ENCODE data around the gene TRIM5. TPM values are rescaled to one million over a fixed set of nuclear protein-coding genes. Genes with fewer than 3 reads are reported as not detected.

TRIM5 gene
- total RNA-seq, 2 experiments from 2014 or later: 5.9 to 8.0 TPM

DNA sequence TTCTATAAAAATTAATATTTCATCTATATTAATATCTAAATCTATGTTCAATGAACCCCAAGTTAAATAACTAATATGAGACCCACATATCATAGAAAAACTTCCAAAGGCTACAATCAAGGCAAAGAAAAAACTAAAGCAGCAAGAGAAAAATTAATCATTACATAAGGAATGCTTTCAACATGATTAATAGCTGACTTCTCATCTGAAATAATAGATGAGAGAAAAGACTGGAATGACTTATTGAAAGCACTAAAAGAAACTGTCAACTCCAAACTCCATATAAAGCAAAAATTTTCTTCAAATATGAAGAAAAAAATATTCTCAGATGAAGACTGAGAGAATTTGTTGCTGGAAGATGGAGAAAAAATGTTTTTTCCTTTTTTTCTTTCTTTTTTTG, 13.0 kb downstream of the TRIM5 start:
- TF ChIP-seq, protein P1, sequence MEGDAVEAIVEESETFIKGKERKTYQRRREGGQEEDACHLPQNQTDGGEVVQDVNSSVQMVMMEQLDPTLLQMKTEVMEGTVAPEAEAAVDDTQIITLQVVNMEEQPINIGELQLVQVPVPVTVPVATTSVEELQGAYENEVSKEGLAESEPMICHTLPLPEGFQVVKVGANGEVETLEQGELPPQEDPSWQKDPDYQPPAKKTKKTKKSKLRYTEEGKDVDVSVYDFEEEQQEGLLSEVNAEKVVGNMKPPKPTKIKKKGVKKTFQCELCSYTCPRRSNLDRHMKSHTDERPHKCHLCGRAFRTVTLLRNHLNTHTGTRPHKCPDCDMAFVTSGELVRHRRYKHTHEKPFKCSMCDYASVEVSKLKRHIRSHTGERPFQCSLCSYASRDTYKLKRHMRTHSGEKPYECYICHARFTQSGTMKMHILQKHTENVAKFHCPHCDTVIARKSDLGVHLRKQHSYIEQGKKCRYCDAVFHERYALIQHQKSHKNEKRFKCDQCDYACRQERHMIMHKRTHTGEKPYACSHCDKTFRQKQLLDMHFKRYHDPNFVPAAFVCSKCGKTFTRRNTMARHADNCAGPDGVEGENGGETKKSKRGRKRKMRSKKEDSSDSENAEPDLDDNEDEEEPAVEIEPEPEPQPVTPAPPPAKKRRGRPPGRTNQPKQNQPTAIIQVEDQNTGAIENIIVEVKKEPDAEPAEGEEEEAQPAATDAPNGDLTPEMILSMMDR (IDR thresholded peaks at IDR 0.05): no peak
- no peak overlapping the region for H3K4me3 Mint-ChIP-seq
- peaks cover 28% of the 10 kb centered on the region for H3K4me1 Mint-ChIP-seq (ENCODE audit: low read depth)
- H3K27me3 Mint-ChIP-seq: no peaks in the 10 kb centered on the region
- Histone ChIP-seq H3K27ac (ENCODE audit: low read depth in 1 of 2, low read length in 2 of 2) (no peak overlapping the region), H3K27me3 (ENCODE audit: control insufficient read depth in 1 of 2, insufficient read depth in 2 of 2, low read length in 2 of 2) (no peaks in the 10 kb centered on the region), H3K9me3 (ENCODE audit: control insufficient read depth in 1 of 2, insufficient read depth in 1 of 2, low read length in 2 of 2) (no peaks in the 10 kb centered on the region), H3K4me1 (ENCODE audit: insufficient read depth, low read length) (peaks cover 3% of the 10 kb centered on the region), H3K4me3 (ENCODE audit: low read length) (no peak overlapping the region), H3K36me3 (ENCODE audit: insufficient read depth, low read length) (peaks cover 40% of the 10 kb centered on the region)
- H3K36me3 Mint-ChIP-seq (ENCODE audit: low read depth): peaks cover 80% of the 10 kb centered on the region
- no peaks in the 10 kb centered on the region for H3K9me3 Mint-ChIP-seq
- DNase-seq (no peak), ATAC-seq (ENCODE audit: poor library complexity) (no peak)
- POLR2A ChIA-PET: no interaction called here
- CTCF ChIA-PET: no interaction called here
- intact Hi-C loops (cut with DNase I, micrococcal nuclease): no loop called here
- no peak overlapping the region for H3K27ac Mint-ChIP-seq

DNA sequence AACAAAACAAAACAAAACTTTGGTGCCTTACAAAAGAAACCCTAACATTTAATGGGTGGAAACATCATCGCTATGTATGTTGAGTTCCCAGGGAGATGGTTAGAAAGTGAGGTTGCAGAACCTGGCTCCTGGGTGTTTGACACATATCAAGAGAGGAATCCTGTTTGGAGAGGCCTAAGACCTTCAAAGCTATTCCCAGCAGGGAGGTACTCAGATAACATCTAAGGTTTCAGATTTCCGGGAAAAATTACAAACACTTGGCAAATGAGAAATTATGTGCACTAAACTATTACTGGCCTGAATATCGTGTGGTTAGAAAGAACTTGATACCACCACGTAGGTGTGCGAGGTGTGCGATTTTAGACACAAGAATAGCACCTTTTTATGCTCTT, 18.5 kb downstream of the TRIM5 start:
- H3K4me1 ChIP-seq (ENCODE audit: insufficient read depth, low read length): no peaks in the 10 kb centered on the region
- Mint-ChIP-seq H3K36me3 (ENCODE audit: low read depth) (peaks cover 77% of the 10 kb centered on the region), H3K27me3 (no peaks in the 10 kb centered on the region), H3K4me1 (ENCODE audit: low read depth) (no peaks in the 10 kb centered on the region), H3K4me3 (no peak overlapping the region), H3K9me3 (no peaks in the 10 kb centered on the region), H3K27ac (no peak overlapping the region)
- peaks cover 43% of the 10 kb centered on the region for H3K36me3 ChIP-seq (ENCODE audit: insufficient read depth, low read length)
- CTCF ChIA-PET: no interaction called here
- ATAC-seq (ENCODE audit: poor library complexity) (no peak), DNase-seq (no peak)
- no peak overlapping the region for H3K4me3 ChIP-seq (ENCODE audit: low read length)
- POLR2A ChIA-PET: no interaction called here
- no peaks in the 10 kb centered on the region for H3K27me3 ChIP-seq (ENCODE audit: control insufficient read depth in 1 of 2, insufficient read depth in 2 of 2, low read length in 2 of 2)
- H3K27ac ChIP-seq (ENCODE audit: low read depth in 1 of 2, low read length in 2 of 2): no peak overlapping the region
- intact Hi-C loops (cut with DNase I, micrococcal nuclease): no loop called here
- no peaks in the 10 kb centered on the region for H3K9me3 ChIP-seq (ENCODE audit: control insufficient read depth in 1 of 2, insufficient read depth in 1 of 2, low read length in 2 of 2)
- TF ChIP-seq, protein P1 (IDR thresholded peaks at IDR 0.05): no peak

DNA sequence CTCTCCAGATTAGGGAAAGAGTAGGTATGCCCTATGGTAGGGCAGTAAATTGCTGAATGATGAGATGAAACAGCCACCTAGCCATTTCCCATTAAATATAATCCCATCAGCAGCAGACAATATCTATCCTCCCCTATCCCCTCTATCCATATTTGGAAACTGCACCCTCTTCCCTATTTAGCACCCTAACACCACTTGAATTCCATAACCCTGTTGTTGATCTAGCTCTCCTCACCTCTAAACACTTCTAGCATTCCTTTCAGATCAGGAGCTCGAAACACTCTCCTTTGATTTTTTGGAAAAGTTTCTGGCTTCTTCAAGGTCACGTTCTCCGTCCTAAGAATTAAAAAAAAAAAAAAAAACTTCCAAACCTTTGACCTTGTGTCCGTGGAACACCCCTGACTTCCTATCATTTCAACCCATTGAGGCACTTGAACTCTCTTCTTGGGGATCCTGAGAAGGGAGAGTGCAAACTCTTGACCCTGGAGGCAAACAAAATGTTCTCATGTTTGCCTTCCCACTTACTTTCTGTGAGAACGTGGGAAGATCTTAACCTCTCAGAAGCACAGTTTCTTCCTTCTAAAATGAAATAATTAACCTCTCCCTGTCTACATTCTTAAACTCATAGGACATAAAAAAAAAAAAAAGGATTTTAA, 19.0 kb downstream of the TRIM5 start:
- ChIA-PET POLR2A (no interaction called here), CTCF (no interaction called here)
- Mint-ChIP-seq H3K27ac (no peak overlapping the region), H3K9me3 (no peaks in the 10 kb centered on the region), H3K4me1 (ENCODE audit: low read depth) (no peaks in the 10 kb centered on the region), H3K36me3 (ENCODE audit: low read depth) (peaks cover 75% of the 10 kb centered on the region), H3K4me3 (no peak overlapping the region), H3K27me3 (no peaks in the 10 kb centered on the region)
- Histone ChIP-seq H3K27me3 (ENCODE audit: control insufficient read depth in 1 of 2, insufficient read depth in 2 of 2, low read length in 2 of 2) (no peaks in the 10 kb centered on the region), H3K4me3 (ENCODE audit: low read length) (no peak overlapping the region), H3K9me3 (ENCODE audit: control insufficient read depth in 1 of 2, insufficient read depth in 1 of 2, low read length in 2 of 2) (no peaks in the 10 kb centered on the region), H3K36me3 (ENCODE audit: insufficient read depth, low read length) (peaks cover 43% of the 10 kb centered on the region), H3K4me1 (ENCODE audit: insufficient read depth, low read length) (no peaks in the 10 kb centered on the region), H3K27ac (ENCODE audit: low read depth in 1 of 2, low read length in 2 of 2) (no peak overlapping the region)
- ATAC-seq (ENCODE audit: poor library complexity) (no peak), DNase-seq (no peak)
- TF ChIP-seq, protein P1 (IDR thresholded peaks at IDR 0.05): no peak
- intact Hi-C loops (cut with DNase I, micrococcal nuclease): no loop called here
